Coronary artery (tissue), 2 donors: Measurements from ENCODE around the gene NOC3L.
"Not testable (repeated sequence)": the region's sequence is repeated elsewhere in the genome, so short reads cannot be mapped to it uniquely, and the experiment has no call there.

Experiments used
- DNase-seq: peaks from one replicate; pipeline ENCODE4 v3.0.0-alpha.2; 2017; ENCODE audit warnings: low spot score
- H3K27ac ChIP-seq, 2 donors: fragments of 200-600 bp; sonication (generic); one replicate each; pipeline ENCODE4 v1.5.1; 2016 to 2019
- H3K4me3 ChIP-seq: fragments of 200-600 bp; sonication (generic); 2 replicates; pipeline ENCODE4 v1.5.1; 2016; ENCODE audit warnings: mild to moderate bottlenecking, moderate library complexity
- CTCF ChIP-seq: fragments of 200-600 bp; sonication (generic); IDR thresholded peaks from one replicate; pipeline ENCODE4 v1.5.1; 2019; ENCODE audit warnings: antibody characterized with exemption

The NOC3L gene

GRCh38 chr10:94361171-94361794 is 1.5 kb downstream of the NOC3L start:
- no peak for TF ChIP-seq CTCF
- Histone ChIP-seq H3K4me3 (no peak overlapping the region), H3K27ac (no peak overlapping the region)
- no peak for DNase-seq

DNA sequence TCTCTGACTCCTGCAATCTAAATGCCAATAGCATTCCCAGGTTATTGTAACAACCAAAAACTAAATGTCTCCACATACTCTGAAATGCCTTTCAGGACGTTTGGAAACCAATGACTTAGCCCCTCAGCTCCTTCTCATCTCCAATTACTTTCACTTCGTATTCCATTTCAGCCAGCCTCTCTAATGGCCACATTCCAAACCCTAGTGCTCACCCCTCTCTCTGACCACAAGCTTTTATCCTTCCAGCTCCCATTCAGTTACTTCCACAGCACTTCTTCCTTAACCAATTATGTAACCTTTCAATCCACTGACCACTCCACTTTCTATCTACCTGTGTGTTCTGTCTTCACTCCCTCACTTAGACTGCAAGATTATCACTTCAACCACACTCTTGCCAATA is 4.3 kb downstream of the NOC3L start:
- no peak for DNase-seq
- H3K4me3 ChIP-seq, result no peak overlapping the region
- TF ChIP-seq CTCF, result no peak

DNA sequence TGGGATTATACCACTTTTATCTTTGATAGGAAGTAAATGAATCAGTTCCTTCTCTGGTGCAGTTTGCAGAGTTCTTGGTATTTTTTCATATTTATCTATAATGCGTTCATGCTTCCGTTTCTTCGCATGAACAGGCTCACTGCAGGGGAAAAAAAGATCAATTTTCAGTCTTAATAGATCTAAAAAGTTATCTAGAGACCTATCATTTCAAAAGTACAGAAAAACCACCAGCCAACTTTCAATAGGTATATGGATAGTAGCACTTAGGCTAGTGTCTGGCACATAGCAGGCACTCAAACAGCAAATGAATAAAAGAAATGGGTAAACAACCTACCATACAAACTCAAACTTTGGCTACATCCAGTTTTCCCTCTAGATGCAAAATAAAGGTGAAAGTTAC is 5.5 kb downstream of the NOC3L start:
- Histone ChIP-seq H3K4me3 (no peak overlapping the region), H3K27ac (no peak overlapping the region)
- no peak for DNase-seq
- no peak for TF ChIP-seq CTCF

More for the DNA sequence above, 4.3 kb downstream of the NOC3L start:
- no peak overlapping the region for H3K27ac ChIP-seq

- no peak overlapping the region for H3K4me3 ChIP-seq
- DNase-seq, result no peak
- TF ChIP-seq CTCF, result no peak
- H3K27ac ChIP-seq, result no peak overlapping the region
Observed at GRCh38 chr10:94355841-94356240, 6.9 kb downstream of the NOC3L start.

GRCh38 chr10:94353336-94353735 is 9.4 kb downstream of the NOC3L start:
- Histone ChIP-seq H3K27ac (no peak overlapping the region), H3K4me3 (no peak overlapping the region)
- DNase-seq, result no peak
- no peak for TF ChIP-seq CTCF

DNA sequence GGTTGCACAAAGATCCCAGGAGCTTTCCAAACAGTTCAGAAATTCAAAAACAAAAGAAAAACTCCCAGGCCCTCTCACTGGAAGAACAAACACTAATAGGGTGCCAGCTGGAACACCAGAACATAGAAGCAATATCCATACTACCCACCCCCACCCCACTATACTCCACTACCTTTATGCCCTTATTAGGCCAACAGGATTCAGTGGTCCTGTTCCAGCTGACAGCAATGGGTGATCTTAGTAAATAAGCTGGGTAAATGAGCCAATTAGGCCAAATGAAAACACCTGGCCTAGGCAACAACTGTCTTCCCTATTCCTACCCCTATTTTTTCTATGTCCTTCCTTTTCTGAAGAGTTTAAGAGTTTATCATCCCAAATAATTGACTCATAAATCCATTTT is 11.7 kb downstream of the NOC3L start:
- no peak for TF ChIP-seq CTCF
- DNase-seq, result no peak
- Histone ChIP-seq H3K27ac (no peak overlapping the region), H3K4me3 (no peak overlapping the region)

GRCh38 chr10:94350500-94350899 is 12.2 kb downstream of the NOC3L start:
- H3K4me3 ChIP-seq, H3K27ac ChIP-seq, DNase-seq: not testable (repeated sequence)

DNA sequence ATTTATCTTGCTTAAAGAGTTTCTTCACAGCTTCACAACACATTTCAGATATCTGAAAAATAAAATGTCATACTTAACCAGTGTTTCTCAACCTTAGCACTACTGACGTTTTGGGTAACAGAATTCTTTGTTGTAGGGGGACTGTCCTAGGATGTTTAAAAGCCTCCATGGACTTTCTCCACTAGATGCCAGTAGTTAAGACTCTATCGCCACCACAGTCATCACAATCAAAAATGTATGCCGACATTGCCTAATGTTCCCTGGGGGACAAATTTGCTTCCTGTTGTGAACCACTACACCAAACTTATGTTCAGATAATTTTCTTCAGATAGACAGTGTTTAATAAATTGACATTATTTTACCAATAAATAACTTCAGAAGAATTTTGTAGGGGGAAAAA is 13.4 kb downstream of the NOC3L start:
- Histone ChIP-seq H3K27ac (no peak overlapping the region), H3K4me3 (no peak overlapping the region)
- TF ChIP-seq CTCF, result no peak
- no peak for DNase-seq
